ENCODE data around the gene ICAM1.

GRCh38 chr19:10224337-10224736 is 46.6 kb upstream of the ICAM1 start:
- no peak for TF ChIP-seq CTCF (IDR thresholded peaks at IDR 0.05)
- TF ChIP-seq POLR2A (IDR thresholded peaks at IDR 0.05), result no peak

All from ovary (tissue), 3 donors.